ENCODE measurements around the gene ABL2.
"Not testable (repeated sequence)": the region's sequence is repeated elsewhere in the genome, so short reads cannot be mapped to it uniquely, and the experiment has no call there.

ABL2 gene

DNA sequence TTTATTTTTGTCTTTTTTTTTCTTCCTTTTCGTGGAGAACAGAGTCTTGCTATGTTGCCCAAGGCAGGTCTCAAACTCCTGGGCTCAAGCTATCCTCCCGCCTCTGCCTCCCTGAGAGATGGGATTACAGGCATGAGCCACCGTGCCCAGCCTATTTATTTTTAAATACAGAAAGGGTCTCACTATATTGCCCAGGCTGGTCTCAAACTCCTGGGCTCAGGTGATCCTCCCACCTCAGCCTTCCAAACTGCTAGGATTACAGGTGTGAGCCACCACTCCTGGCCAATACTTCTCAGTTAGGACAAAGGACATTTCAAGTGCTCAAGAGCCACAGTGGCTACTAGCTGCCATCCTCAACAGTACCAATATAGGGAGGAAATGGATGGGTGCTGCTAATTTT, 16.2 kb downstream of the ABL2 start:
- not testable (repeated sequence) for H3K27me3 ChIP-seq (replicated peaks; ENCODE audit: control insufficient read depth, insufficient read depth, low read length); H3K9ac ChIP-seq (ENCODE audit: low read length); H3K4me3 ChIP-seq (ENCODE audit: low read length); H3K36me3 ChIP-seq (ENCODE audit: control insufficient read depth, insufficient read depth, low read length, severe bottlenecking); DNase-seq (ENCODE audit: low read depth); H3K9me3 ChIP-seq (ENCODE audit: control insufficient read depth, low read length)
- H3K4me1 ChIP-seq (ENCODE audit: control insufficient read depth, insufficient read depth, low read length) = peaks cover 37% of the 10 kb centered on the region

GRCh38 chr1:179208681-179209477, 20.6 kb downstream of the ABL2 start:
- no peaks in the 10 kb centered on the region for H3K9me3 ChIP-seq (ENCODE audit: control insufficient read depth, low read length)
- no peaks in the 10 kb centered on the region for H3K27me3 ChIP-seq (replicated peaks; ENCODE audit: control insufficient read depth, insufficient read depth, low read length)
- H3K4me3 ChIP-seq (ENCODE audit: low read length) = no peak overlapping the region
- H3K4me1 ChIP-seq (ENCODE audit: control insufficient read depth, insufficient read depth, low read length) = peaks cover 20% of the 10 kb centered on the region
- H3K9ac ChIP-seq (ENCODE audit: low read length) = no peak overlapping the region
- H3K36me3 ChIP-seq (ENCODE audit: control insufficient read depth, insufficient read depth, low read length, severe bottlenecking) = no peaks in the 10 kb centered on the region
- no peak for DNase-seq (ENCODE audit: low read depth)

GRCh38 chr1:179206812-179207211, 22.7 kb downstream of the ABL2 start:
- H3K9me3 ChIP-seq (ENCODE audit: control insufficient read depth, low read length) = no peaks in the 10 kb centered on the region
- peaks cover 20% of the 10 kb centered on the region for H3K4me1 ChIP-seq (ENCODE audit: control insufficient read depth, insufficient read depth, low read length)
- peak overlapping the region; percentile 53 for H3K4me3 ChIP-seq (ENCODE audit: low read length)
- H3K9ac ChIP-seq (ENCODE audit: low read length) = peak overlapping the region; percentile 54
- H3K36me3 ChIP-seq (ENCODE audit: control insufficient read depth, insufficient read depth, low read length, severe bottlenecking) = no peaks in the 10 kb centered on the region
- H3K27me3 ChIP-seq (replicated peaks; ENCODE audit: control insufficient read depth, insufficient read depth, low read length) = no peaks in the 10 kb centered on the region
- no peak for DNase-seq (ENCODE audit: low read depth)

DNA sequence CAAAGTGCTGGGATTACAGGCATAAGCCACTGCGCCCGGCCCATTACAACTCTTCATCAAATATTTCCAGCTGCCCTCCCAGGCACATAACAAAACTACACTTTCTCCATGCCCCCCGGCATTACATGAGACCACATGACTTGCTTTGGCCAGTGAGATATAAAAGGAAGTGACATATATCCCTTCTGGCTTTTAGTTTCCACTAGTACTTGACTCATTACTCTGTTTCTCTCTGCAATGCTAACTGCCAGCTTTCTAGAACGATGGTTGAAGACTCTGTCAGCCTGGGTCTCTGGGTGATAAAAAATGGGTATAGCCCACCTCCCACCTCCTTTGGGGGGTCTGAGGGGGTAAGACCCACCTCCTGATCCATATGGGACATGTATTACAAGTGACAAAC, 24.2 kb downstream of the ABL2 start:
- Histone ChIP-seq H3K4me1 (ENCODE audit: control insufficient read depth, insufficient read depth, low read length) (peaks cover 26% of the 10 kb centered on the region), H3K9ac (ENCODE audit: low read length) (no peak overlapping the region), H3K27me3 (replicated peaks; ENCODE audit: control insufficient read depth, insufficient read depth, low read length) (no peaks in the 10 kb centered on the region), H3K4me3 (ENCODE audit: low read length) (no peak overlapping the region), H3K9me3 (ENCODE audit: control insufficient read depth, low read length) (no peaks in the 10 kb centered on the region), H3K36me3 (ENCODE audit: control insufficient read depth, insufficient read depth, low read length, severe bottlenecking) (no peaks in the 10 kb centered on the region)
- DNase-seq (ENCODE audit: low read depth) = no peak

DNA sequence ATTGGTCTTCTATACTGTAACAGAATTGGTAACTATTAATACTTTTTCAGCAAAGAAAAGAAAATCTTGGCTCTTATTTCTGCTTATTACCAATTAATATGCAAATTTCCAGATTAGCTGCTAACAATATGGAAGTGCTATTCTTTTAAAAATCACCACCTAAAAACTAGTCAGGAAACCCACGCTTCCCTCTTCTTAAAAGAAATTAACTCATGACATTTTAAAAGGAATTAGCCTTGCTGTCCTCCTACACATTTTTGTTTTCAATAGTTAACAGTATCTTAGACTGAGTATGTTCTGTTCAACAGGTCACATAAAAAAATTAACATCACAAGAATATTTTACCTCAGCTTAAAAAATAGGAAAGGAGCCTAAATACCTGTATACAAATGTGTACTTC, 27.3 kb downstream of the ABL2 start:
- peaks cover 16% of the 10 kb centered on the region for H3K4me1 ChIP-seq (ENCODE audit: control insufficient read depth, insufficient read depth, low read length)
- no peaks in the 10 kb centered on the region for H3K27me3 ChIP-seq (replicated peaks; ENCODE audit: control insufficient read depth, insufficient read depth, low read length)
- no peaks in the 10 kb centered on the region for H3K36me3 ChIP-seq (ENCODE audit: control insufficient read depth, insufficient read depth, low read length, severe bottlenecking)
- H3K4me3 ChIP-seq (ENCODE audit: low read length) = no peak overlapping the region
- no peak for DNase-seq (ENCODE audit: low read depth)
- no peak overlapping the region for H3K9ac ChIP-seq (ENCODE audit: low read length)
- H3K9me3 ChIP-seq (ENCODE audit: control insufficient read depth, low read length) = no peaks in the 10 kb centered on the region

DNA sequence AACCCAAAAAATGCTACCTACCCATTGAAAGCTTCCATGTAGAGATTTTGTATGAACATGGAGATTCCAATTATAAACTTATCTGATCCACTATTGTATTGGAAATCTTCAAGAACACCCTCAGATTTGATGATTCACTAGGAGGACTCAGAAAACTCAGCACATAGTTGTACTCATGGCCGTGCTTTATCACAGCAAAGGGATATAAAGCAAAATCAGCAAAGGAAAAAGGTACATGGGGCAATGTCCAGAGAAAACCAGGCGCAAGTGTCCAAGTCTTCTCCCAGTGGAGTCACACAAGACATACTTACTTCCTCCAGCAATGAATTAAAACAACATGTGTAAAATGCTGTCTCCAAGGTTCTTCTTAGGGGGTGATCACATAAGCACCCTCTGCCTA, 28.9 kb downstream of the ABL2 start:
- Histone ChIP-seq H3K4me3 (ENCODE audit: low read length) (no peak overlapping the region), H3K9me3 (ENCODE audit: control insufficient read depth, low read length) (no peaks in the 10 kb centered on the region), H3K4me1 (ENCODE audit: control insufficient read depth, insufficient read depth, low read length) (peaks cover 6% of the 10 kb centered on the region), H3K9ac (ENCODE audit: low read length) (no peak overlapping the region), H3K36me3 (ENCODE audit: control insufficient read depth, insufficient read depth, low read length, severe bottlenecking) (no peaks in the 10 kb centered on the region), H3K27me3 (replicated peaks; ENCODE audit: control insufficient read depth, insufficient read depth, low read length) (no peaks in the 10 kb centered on the region)
- DNase-seq (ENCODE audit: low read depth) = no peak

DNA sequence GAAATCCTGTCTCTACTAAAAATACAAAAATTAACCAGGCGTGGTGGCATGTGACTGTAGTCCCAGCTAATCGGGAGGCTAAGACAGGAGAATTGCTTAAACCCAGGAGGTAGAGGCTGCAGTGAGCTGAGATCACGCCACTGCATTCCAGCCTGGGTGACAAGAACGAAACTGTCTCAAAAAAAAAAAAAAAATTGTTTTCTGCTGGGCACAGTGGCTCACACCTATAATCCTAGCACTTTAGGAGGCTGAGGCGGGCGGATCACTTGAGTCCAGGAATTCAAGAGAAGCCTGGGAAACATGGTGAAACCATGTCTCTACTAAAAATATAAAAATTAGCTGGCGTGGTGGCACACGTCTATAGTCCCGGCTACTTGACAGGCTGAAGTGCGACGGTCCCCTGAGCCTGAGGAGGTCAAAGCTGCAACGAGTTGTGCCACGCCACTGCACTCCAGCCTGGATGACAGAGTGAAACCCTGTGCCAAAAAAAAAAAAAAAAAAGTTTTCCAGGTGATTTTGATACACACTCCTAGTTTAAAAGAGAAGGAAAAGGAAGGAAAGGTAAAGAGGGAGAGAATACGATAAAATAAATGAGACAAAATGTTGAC, 31.7 kb downstream of the ABL2 start:
- H3K4me3 ChIP-seq (ENCODE audit: low read length) = no peak overlapping the region
- no peak for DNase-seq (ENCODE audit: low read depth)
- peaks cover 6% of the 10 kb centered on the region for H3K4me1 ChIP-seq (ENCODE audit: control insufficient read depth, insufficient read depth, low read length)
- H3K27me3 ChIP-seq (replicated peaks; ENCODE audit: control insufficient read depth, insufficient read depth, low read length) = no peaks in the 10 kb centered on the region
- no peak overlapping the region for H3K9ac ChIP-seq (ENCODE audit: low read length)
- no peaks in the 10 kb centered on the region for H3K36me3 ChIP-seq (ENCODE audit: control insufficient read depth, insufficient read depth, low read length, severe bottlenecking)
- no peaks in the 10 kb centered on the region for H3K9me3 ChIP-seq (ENCODE audit: control insufficient read depth, low read length)

- not testable (repeated sequence) for H3K9ac ChIP-seq (ENCODE audit: low read length); H3K4me1 ChIP-seq (ENCODE audit: control insufficient read depth, insufficient read depth, low read length); DNase-seq (ENCODE audit: low read depth); H3K9me3 ChIP-seq (ENCODE audit: control insufficient read depth, low read length); H3K36me3 ChIP-seq (ENCODE audit: control insufficient read depth, insufficient read depth, low read length, severe bottlenecking); H3K4me3 ChIP-seq (ENCODE audit: low read length); H3K27me3 ChIP-seq (replicated peaks; ENCODE audit: control insufficient read depth, insufficient read depth, low read length)
These were observed 33.6 kb downstream of the ABL2 start for GRCh38 chr1:179195857-179196256.

DNA sequence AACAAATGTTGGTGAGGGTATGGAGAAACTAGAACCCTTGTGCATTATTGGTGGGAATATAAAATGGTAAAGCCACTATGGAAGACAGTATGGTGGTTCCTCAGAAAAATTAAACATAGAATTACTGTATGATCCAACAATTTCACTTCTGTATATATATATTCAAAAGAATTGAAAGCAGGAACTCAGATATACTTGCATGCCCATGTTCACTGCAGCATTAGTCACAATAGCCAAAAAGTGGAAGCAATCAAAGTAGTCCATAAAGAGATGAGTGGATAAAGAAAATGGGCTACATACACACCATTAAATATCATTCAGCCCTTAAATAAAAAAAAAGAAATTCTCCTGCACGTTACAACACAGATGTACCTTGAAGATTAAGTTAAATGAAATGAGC, 34.1 kb downstream of the ABL2 start:
- no peak for DNase-seq (ENCODE audit: low read depth)
- H3K4me3 ChIP-seq (ENCODE audit: low read length) = no peak overlapping the region

GRCh38 chr1:179194068-179194537, 35.4 kb downstream of the ABL2 start:
- Histone ChIP-seq H3K9me3 (ENCODE audit: control insufficient read depth, low read length) (no peaks in the 10 kb centered on the region), H3K27me3 (replicated peaks; ENCODE audit: control insufficient read depth, insufficient read depth, low read length) (no peaks in the 10 kb centered on the region), H3K4me3 (ENCODE audit: low read length) (no peak overlapping the region), H3K36me3 (ENCODE audit: control insufficient read depth, insufficient read depth, low read length, severe bottlenecking) (peaks cover 3% of the 10 kb centered on the region), H3K4me1 (ENCODE audit: control insufficient read depth, insufficient read depth, low read length) (no peaks in the 10 kb centered on the region), H3K9ac (ENCODE audit: low read length) (no peak overlapping the region)
- no peak for DNase-seq (ENCODE audit: low read depth)

More for the DNA sequence above, 34.1 kb downstream of the ABL2 start:
- Histone ChIP-seq H3K27me3 (replicated peaks; ENCODE audit: control insufficient read depth, insufficient read depth, low read length) (no peaks in the 10 kb centered on the region), H3K9ac (ENCODE audit: low read length) (no peak overlapping the region), H3K9me3 (ENCODE audit: control insufficient read depth, low read length) (no peaks in the 10 kb centered on the region), H3K4me1 (ENCODE audit: control insufficient read depth, insufficient read depth, low read length) (peaks cover 1% of the 10 kb centered on the region), H3K36me3 (ENCODE audit: control insufficient read depth, insufficient read depth, low read length, severe bottlenecking) (no peaks in the 10 kb centered on the region)

- Histone ChIP-seq H3K9me3 (ENCODE audit: control insufficient read depth, low read length) (no peaks in the 10 kb centered on the region), H3K27me3 (replicated peaks; ENCODE audit: control insufficient read depth, insufficient read depth, low read length) (no peaks in the 10 kb centered on the region), H3K4me1 (ENCODE audit: control insufficient read depth, insufficient read depth, low read length) (peaks cover 3% of the 10 kb centered on the region), H3K36me3 (ENCODE audit: control insufficient read depth, insufficient read depth, low read length, severe bottlenecking) (peaks cover 3% of the 10 kb centered on the region), H3K4me3 (ENCODE audit: low read length) (no peak overlapping the region), H3K9ac (ENCODE audit: low read length) (no peak overlapping the region)
- no peak for DNase-seq (ENCODE audit: low read depth)
These were observed 38.6 kb downstream of the ABL2 start for GRCh38 chr1:179190861-179191260.

All from adipocyte (in vitro differentiated cells).